Measurements from ENCODE around the gene PLA1A. TPM values are rescaled to one million over a fixed set of nuclear protein-coding genes. Genes with fewer than 3 reads are reported as not detected.

PLA1A gene
- total RNA-seq, 1 donor: not detected

GRCh38 chr3:119635719-119636118, 38.0 kb downstream of the PLA1A start:
- no peak for DNase-seq (ENCODE audit: low read depth in 2 of 3, low spot score in 2 of 3)

GRCh38 chr3:119636249-119636648, 38.6 kb downstream of the PLA1A start:
- DNase-seq (ENCODE audit: low read depth in 2 of 3, low spot score in 2 of 3): no peak

- DNase-seq (ENCODE audit: low read depth in 2 of 3, low spot score in 2 of 3): no peak
These were observed 39.4 kb downstream of the PLA1A start for GRCh38 chr3:119636891-119637611.

GRCh38 chr3:119637679-119638477, 40.2 kb downstream of the PLA1A start:
- DNase-seq (ENCODE audit: low read depth in 2 of 3, low spot score in 2 of 3): peak in 2 of 3 donors; percentile 57 to 73

GRCh38 chr3:119639494-119640350, 42.0 kb downstream of the PLA1A start:
- DNase-seq (ENCODE audit: low read depth in 2 of 3, low spot score in 2 of 3): no peak

- DNase-seq (ENCODE audit: low read depth in 2 of 3, low spot score in 2 of 3): no peak
These were observed 43.7 kb downstream of the PLA1A start for GRCh38 chr3:119641416-119641815.

- DNase-seq (ENCODE audit: low read depth in 2 of 3, low spot score in 2 of 3): no peak
These were observed 45.2 kb downstream of the PLA1A start for GRCh38 chr3:119642746-119643473.

GRCh38 chr3:119643528-119643927, 45.8 kb downstream of the PLA1A start:
- DNase-seq (ENCODE audit: low read depth in 2 of 3, low spot score in 2 of 3): no peak

- DNase-seq (ENCODE audit: low read depth in 2 of 3, low spot score in 2 of 3): no peak
These were observed 46.8 kb downstream of the PLA1A start for GRCh38 chr3:119644481-119644880.

- DNase-seq (ENCODE audit: low read depth in 2 of 3, low spot score in 2 of 3): no peak
These were observed 48.1 kb downstream of the PLA1A start for GRCh38 chr3:119645813-119646212.

- no peak for DNase-seq (ENCODE audit: low read depth in 2 of 3, low spot score in 2 of 3)
These were observed 49.5 kb downstream of the PLA1A start for GRCh38 chr3:119647171-119647570.

- DNase-seq (ENCODE audit: low read depth in 2 of 3, low spot score in 2 of 3): no peak
These were observed 50.3 kb downstream of the PLA1A start for GRCh38 chr3:119647843-119648575.

GRCh38 chr3:119649761-119650160, 52.1 kb downstream of the PLA1A start:
- DNase-seq (ENCODE audit: low read depth in 2 of 3, low spot score in 2 of 3): no peak

- DNase-seq (ENCODE audit: low read depth in 2 of 3, low spot score in 2 of 3): no peak
These were observed 54.8 kb downstream of the PLA1A start for GRCh38 chr3:119652306-119653033.

- peak in 1 of 3 donors; percentile 29 for DNase-seq (ENCODE audit: low read depth in 2 of 3, low spot score in 2 of 3)
These were observed 56.2 kb downstream of the PLA1A start for GRCh38 chr3:119653876-119654275.

- no peak for DNase-seq (ENCODE audit: low read depth in 2 of 3, low spot score in 2 of 3)
These were observed 60.4 kb downstream of the PLA1A start for GRCh38 chr3:119657887-119658702.

GRCh38 chr3:119658994-119659393, 61.3 kb downstream of the PLA1A start:
- DNase-seq (ENCODE audit: low read depth in 2 of 3, low spot score in 2 of 3): no peak

GRCh38 chr3:119659606-119660291, 62.1 kb downstream of the PLA1A start:
- no peak for DNase-seq (ENCODE audit: low read depth in 2 of 3, low spot score in 2 of 3)

Measured in hematopoietic multipotent progenitor cell (in vitro differentiated cells).